Rectal smooth muscle tissue (tissue), 1 donor: ENCODE results near the gene ATP1B1.
A peak's percentile ranks its signal among the peaks of the same experiment; 100 is the strongest.

Experiments used
- H3K27ac ChIP-seq: one replicate; pipeline ENCODE4 v1.7.0; 2013; ENCODE audit warnings: low read depth, low read length, inconsistent platforms
- H3K27me3 ChIP-seq: one replicate; pipeline ENCODE4 v1.7.0; 2013; ENCODE audit warnings: low read length; ENCODE audit not compliant: control insufficient read depth, insufficient read depth
- H3K36me3 ChIP-seq: one replicate; pipeline ENCODE4 v1.7.0; 2013; ENCODE audit warnings: low read length; ENCODE audit not compliant: control insufficient read depth, insufficient read depth
- H3K4me1 ChIP-seq: one replicate; pipeline ENCODE4 v1.7.0; 2013; ENCODE audit warnings: low read length; ENCODE audit not compliant: control insufficient read depth, insufficient read depth
- H3K4me3 ChIP-seq: one replicate; pipeline ENCODE4 v1.7.0; 2013; ENCODE audit warnings: low read length
- H3K9ac ChIP-seq: one replicate; pipeline ENCODE4 v1.7.0; 2013; ENCODE audit warnings: low read length

Gene ATP1B1

GRCh38 chr1:169110689-169111447 lies 4.4 kb downstream of the ATP1B1 start:
- peaks cover 11% of the 10 kb centered on the region for H3K36me3 ChIP-seq
- H3K4me1 ChIP-seq: peaks cover 34% of the 10 kb centered on the region
- H3K4me3 ChIP-seq: peak overlapping the region; percentile 33
- no peaks in the 10 kb centered on the region for H3K27me3 ChIP-seq
- H3K9ac ChIP-seq: no peak overlapping the region
- H3K27ac ChIP-seq: peak overlapping the region; percentile 94

DNA sequence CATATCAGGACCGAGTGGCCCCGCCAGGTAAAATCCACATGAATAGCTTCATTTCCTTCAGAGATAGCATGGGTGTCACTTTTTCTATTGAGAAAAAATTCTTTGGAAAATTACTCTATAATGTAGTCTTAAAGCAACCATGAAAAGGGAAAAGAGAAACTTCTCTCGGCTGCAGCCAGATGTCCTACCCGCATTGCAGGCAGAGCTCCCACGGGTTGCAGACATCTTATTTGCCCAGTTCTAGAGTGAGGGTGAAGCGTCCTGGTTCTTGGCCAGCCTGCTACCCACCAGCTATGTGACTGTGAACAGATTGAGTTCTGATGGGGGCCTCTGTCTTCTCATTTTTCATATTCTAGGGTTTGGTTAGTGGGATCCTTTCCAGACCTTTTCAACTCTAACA lies 5.0 kb downstream of the ATP1B1 start:
- Histone ChIP-seq H3K27ac (peak overlapping the region; percentile 94), H3K36me3 (peaks cover 11% of the 10 kb centered on the region), H3K9ac (no peak overlapping the region), H3K4me1 (peaks cover 38% of the 10 kb centered on the region), H3K4me3 (peak overlapping the region; percentile 33), H3K27me3 (no peaks in the 10 kb centered on the region)

DNA sequence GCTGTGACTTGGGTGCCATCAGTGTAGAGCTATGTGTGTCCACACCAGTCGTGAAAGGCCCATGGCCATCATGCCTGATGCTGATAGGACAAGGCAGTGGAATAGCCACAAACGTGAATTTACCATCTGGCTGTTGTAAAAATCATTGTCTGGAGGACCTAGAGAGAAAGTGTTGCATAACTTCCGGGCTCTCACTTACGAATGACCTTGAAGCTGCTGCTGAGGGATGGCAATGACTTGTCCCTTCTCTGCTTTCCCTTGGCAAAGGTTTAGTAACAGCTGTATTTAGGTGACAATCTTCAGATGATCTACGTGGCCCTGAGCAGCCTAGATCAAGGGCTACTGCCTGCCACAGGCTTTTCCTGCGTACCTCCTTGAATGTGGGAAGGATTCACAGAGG lies 5.8 kb downstream of the ATP1B1 start:
- Histone ChIP-seq H3K9ac (no peak overlapping the region), H3K27ac (peak overlapping the region; percentile 94), H3K4me1 (peaks cover 45% of the 10 kb centered on the region), H3K4me3 (no peak overlapping the region), H3K36me3 (peaks cover 11% of the 10 kb centered on the region), H3K27me3 (no peaks in the 10 kb centered on the region)

- peaks cover 48% of the 10 kb centered on the region for H3K4me1 ChIP-seq
- no peaks in the 10 kb centered on the region for H3K27me3 ChIP-seq
- peaks cover 11% of the 10 kb centered on the region for H3K36me3 ChIP-seq
- no peak overlapping the region for H3K4me3 ChIP-seq
- H3K27ac ChIP-seq: peak overlapping the region; percentile 38
- no peak overlapping the region for H3K9ac ChIP-seq
Observed at GRCh38 chr1:169113613-169114119, 7.2 kb downstream of the ATP1B1 start.

- H3K36me3 ChIP-seq: peaks cover 11% of the 10 kb centered on the region
- H3K9ac ChIP-seq: no peak overlapping the region
- H3K4me3 ChIP-seq: peak overlapping the region; percentile 45
- peak overlapping the region; percentile 60 for H3K27ac ChIP-seq
- peaks cover 51% of the 10 kb centered on the region for H3K4me1 ChIP-seq
- no peaks in the 10 kb centered on the region for H3K27me3 ChIP-seq
Observed at GRCh38 chr1:169115891-169116585, 9.5 kb downstream of the ATP1B1 start.

DNA sequence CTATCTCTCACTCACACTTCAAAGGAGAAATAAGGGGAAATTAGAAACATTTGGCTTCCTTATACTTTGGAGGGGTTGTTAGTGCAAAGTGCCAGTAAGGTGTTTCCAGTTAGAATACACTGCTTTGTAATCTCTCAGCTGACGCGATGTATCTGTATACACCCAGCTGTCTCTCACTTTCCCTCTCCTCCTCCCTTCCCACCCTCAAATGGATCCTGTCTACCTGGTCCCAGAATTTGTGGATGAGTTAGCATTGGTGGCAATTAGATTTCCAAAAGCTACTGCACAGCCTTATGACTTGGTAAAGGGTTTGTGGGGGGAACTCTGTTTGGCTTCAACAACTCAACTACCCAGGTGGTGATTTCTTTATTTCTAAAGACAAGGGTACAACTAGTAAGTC lies 10.5 kb downstream of the ATP1B1 start:
- Histone ChIP-seq H3K4me3 (no peak overlapping the region), H3K27ac (peak overlapping the region; percentile 41), H3K27me3 (no peaks in the 10 kb centered on the region), H3K9ac (no peak overlapping the region), H3K36me3 (peaks cover 10% of the 10 kb centered on the region), H3K4me1 (peaks cover 42% of the 10 kb centered on the region)

DNA sequence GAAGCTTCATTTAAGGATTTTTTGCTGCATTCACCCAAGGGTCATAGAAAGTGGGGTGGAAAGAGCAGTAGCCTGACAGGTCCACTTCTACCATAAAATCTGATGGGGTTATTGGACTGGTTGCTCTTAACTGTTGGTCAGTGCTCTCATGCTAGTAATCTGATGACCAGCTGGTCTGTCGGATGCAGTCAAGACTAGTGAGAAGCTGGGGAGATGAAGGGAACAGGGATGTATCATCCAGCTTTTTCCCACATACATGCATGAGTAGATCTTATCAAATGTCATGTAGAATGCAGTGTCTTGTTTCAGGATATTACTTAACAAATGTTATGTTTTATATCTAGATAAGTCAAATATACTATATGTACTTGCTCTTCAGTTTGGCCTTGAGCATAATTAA lies 11.1 kb downstream of the ATP1B1 start:
- Histone ChIP-seq H3K4me1 (peaks cover 38% of the 10 kb centered on the region), H3K9ac (no peak overlapping the region), H3K27me3 (no peaks in the 10 kb centered on the region), H3K36me3 (peaks cover 6% of the 10 kb centered on the region), H3K4me3 (no peak overlapping the region), H3K27ac (no peak overlapping the region)

- peaks cover 6% of the 10 kb centered on the region for H3K36me3 ChIP-seq
- no peak overlapping the region for H3K27ac ChIP-seq
- no peak overlapping the region for H3K4me3 ChIP-seq
- H3K27me3 ChIP-seq: no peaks in the 10 kb centered on the region
- H3K9ac ChIP-seq: no peak overlapping the region
- peaks cover 38% of the 10 kb centered on the region for H3K4me1 ChIP-seq
Observed at GRCh38 chr1:169118227-169118626, 11.7 kb downstream of the ATP1B1 start.

- Histone ChIP-seq H3K27ac (no peak overlapping the region), H3K4me1 (peaks cover 29% of the 10 kb centered on the region)
Observed at GRCh38 chr1:169119405-169119804, 12.9 kb downstream of the ATP1B1 start.

GRCh38 chr1:169120066-169120465 lies 13.6 kb downstream of the ATP1B1 start:
- Histone ChIP-seq H3K27me3 (no peaks in the 10 kb centered on the region), H3K4me3 (no peak overlapping the region), H3K36me3 (peaks cover 6% of the 10 kb centered on the region), H3K9ac (no peak overlapping the region), H3K4me1 (peaks cover 29% of the 10 kb centered on the region), H3K27ac (peak overlapping the region; percentile 25)

More at GRCh38 chr1:169119405-169119804, 12.9 kb downstream of the ATP1B1 start:
- peaks cover 6% of the 10 kb centered on the region for H3K36me3 ChIP-seq
- no peak overlapping the region for H3K4me3 ChIP-seq
- H3K27me3 ChIP-seq: no peaks in the 10 kb centered on the region
- H3K9ac ChIP-seq: no peak overlapping the region

- Histone ChIP-seq H3K9ac (no peak overlapping the region), H3K27me3 (no peaks in the 10 kb centered on the region), H3K4me3 (no peak overlapping the region), H3K36me3 (peaks cover 12% of the 10 kb centered on the region), H3K27ac (no peak overlapping the region), H3K4me1 (peaks cover 19% of the 10 kb centered on the region)
Observed at GRCh38 chr1:169121146-169121923, 14.8 kb downstream of the ATP1B1 start.

- no peak overlapping the region for H3K9ac ChIP-seq
- peak overlapping the region; percentile 28 for H3K27ac ChIP-seq
- peaks cover 12% of the 10 kb centered on the region for H3K36me3 ChIP-seq
- peaks cover 11% of the 10 kb centered on the region for H3K4me1 ChIP-seq
- no peaks in the 10 kb centered on the region for H3K27me3 ChIP-seq
- H3K4me3 ChIP-seq: no peak overlapping the region
Observed at GRCh38 chr1:169122976-169123375, 16.5 kb downstream of the ATP1B1 start.
